H1 (cell line): ENCODE measurements around the gene FCAMR. TPM values are rescaled to one million over a fixed set of nuclear protein-coding genes. Genes with fewer than 3 reads are reported as not detected.

Experiments
- POU5F1 ChIP-seq: IDR thresholded peaks from 2 replicates; pipeline ENCODE4 v1.6.1; 2011; ENCODE audit warnings: low read depth, mild to moderate bottlenecking, low read length, moderate library complexity
- TEAD4 ChIP-seq: IDR thresholded peaks from 2 replicates; pipeline ENCODE4 v1.6.1; 2012; ENCODE audit warnings: low read depth, low read length, inconsistent platforms, mixed read lengths
- polyA plus RNA-seq, 7 experiments: library from polyadenylated mRNA; depleted of rRNA in 3 of 7; stranded (reverse) in 5 of 7; unstranded in 2 of 7; fragments of >200 nt in 5 of 7; fragments of 200-250 nt in 2 of 7; gene quantifications; 1 replicate in 5 of 7; 2 replicates in 1 of 7; 4 replicates in 1 of 7; pipeline versions ENCODE4 v1.2.1 to v1.2.3, GENCODE V29; 2011 to 2013; ENCODE audit warnings: missing spikeins in 2 of 7, mixed read lengths in 2 of 7
- total RNA-seq: library from RNA; stranded (reverse); fragmentation: NEBNext Ultra II Directional; extraction: Animal tissue kit (Norgen Biotek cat#: 25700); gene quantifications from 2 replicates; pipeline ENCODE4 v1.2.1, GENCODE V29; 2021

Gene FCAMR
- total and polyA plus RNA-seq, 2 of the 8 experiments (the other 6 are each of a cell fraction or from before 2014, with no cell fraction given), result not detected

DNA sequence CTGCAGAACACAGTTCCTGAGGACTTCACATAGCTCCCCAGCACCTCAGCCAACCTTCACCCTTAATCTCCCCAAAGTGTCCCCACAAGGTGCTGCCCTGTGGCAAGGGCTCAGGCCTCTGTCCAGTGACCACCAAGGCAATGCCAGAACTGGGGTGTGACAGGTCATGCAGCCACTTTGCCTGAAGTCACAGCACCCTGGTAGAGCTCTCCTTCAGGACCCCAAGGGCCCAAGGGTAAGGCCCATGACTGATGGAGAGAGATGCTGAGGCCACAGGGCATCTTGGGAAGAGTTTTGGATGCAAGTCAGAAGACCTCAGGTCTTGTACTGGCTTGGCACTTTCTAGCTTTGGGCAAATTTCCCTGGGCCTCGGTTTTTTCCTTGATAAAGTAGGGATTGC lies 47.7 kb downstream of the FCAMR start (continued):
- no peak for TF ChIP-seq POU5F1
- TF ChIP-seq TEAD4, result no peak
